ENCODE data around the gene LRRC71.
A peak's percentile ranks its signal among the peaks of the same experiment; 100 is the strongest.

The LRRC71 gene

DNA sequence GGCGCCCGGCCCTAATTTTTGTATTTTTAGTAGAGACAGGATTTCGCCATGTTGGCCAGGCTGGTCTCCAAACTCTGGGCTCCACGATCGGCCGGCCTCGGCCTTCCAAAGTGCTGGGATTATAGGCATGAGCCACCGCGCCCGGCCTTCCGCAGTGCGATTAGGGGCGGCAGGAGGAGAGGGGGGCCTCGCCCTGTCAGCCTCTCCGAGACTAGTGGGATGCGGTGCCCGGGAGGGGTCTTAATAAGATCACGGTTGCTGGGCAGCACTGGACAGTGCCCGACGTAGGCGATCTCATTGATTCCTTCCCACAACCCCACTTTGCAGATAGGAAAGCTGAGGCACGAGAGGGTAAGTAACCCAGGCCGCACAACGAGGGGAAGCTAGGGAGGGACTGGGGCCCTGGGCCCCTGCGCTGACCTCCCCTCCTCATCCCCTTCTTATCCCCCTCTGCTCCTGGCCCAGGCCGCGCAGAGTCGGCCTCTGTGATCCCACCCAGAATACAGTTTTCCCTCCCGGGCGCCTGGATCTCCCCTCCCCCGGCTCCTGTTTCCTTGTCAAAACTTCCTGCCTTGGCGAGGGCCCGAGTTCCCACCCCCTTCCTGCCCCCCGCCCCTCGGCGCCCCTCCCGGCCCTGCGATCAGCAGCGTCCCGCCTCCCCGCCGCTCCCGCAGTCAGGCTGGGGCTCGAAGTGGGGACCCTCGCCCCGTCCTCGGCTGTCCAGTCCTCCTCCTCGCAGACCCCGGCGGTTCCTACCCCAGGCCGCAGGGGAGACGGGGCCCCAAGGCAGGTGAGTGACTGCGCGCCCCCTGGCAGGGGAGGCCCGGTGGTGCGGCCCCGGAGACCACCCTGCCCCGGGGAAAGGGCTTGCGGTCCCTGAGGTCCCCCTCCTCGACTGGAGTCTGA, 27.1 kb upstream of the LRRC71 start, which contains the start of gene PEAR1:
Gene PEAR1, plus strand, starts transcription at position 671 of the 906 bp plus-strand sequence. CDS start 10,209 bp downstream, outside the sequence.
- DNase-seq = peak; percentile 27

GRCh38 chr1:156894001-156894400, 26.4 kb upstream of the LRRC71 start:
- no peak for DNase-seq

DNA sequence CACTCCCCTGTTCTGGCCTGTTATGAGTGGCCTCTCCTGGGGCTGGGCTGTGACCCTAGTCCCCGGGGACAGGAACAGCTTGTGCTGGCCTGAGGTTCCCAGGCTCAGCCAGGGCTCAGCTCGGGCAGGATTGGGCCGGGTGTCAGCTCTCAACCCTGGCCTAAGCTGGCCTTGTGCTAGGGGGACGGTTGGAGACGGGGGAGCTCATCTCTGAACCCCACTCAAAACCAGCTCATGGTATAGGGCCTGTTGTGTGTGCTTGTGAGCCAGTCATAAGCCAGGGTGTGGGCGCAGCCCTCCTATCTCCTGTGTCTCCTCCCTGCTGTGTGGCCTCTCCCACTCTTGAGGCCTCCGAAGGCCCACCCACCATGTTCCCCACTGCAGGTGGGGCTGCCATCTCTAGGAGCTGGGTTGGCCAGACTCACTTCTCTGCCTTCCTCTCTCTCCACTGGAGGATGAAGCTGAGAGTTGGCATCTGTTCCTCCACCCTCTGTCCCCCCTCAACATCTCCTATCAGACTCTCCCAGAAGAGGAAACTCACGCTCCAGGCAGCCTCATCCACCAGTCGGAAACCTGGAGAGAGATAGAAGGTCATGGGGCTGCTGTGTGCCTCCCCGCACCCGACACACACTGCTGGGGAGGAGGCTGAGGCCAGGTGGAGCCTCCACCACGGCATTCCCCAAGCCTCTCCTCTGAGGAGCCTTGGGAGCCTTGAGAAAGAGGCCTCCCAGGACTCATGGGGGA, 25.5 kb upstream of the LRRC71 start:
- peak; percentile 98 for DNase-seq

DNA sequence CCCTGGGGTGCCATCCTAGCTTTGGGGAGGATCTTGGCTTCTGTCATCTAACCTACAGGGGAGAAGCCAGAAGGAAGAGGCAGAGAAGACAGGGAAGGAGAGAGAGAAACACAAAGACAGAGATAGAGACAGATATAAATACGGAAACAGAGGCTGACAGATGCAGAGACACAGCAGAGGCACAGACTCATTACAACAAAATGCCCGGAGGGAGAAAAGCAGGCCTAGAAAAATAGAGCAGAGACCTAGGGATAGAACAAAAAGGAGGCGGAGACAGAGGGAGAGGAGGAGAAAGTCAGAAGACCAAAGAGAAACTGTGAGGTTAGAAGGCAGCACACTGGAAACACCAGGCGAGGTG, 25.0 kb upstream of the LRRC71 start:
- DNase-seq = no peak

DNA sequence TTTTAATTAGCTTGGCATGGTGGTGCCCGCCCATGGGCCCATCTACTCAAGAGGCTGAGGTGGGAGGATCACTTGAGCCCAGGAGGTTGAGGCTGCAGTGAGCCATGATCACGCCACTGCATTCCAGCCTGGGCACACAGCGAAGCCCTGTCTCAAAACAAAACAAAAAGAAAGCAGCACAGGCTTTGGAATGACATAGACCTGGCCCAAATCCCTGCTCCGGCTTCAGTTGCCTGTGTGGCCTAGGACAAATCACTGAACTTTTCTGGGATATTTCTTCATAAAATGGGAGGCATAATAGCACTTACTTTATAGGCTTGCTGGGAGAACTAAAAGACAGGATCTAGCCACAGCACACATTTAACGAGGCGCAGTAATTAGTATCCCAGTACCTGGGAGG, 24.5 kb upstream of the LRRC71 start:
- DNase-seq = no peak

DNA sequence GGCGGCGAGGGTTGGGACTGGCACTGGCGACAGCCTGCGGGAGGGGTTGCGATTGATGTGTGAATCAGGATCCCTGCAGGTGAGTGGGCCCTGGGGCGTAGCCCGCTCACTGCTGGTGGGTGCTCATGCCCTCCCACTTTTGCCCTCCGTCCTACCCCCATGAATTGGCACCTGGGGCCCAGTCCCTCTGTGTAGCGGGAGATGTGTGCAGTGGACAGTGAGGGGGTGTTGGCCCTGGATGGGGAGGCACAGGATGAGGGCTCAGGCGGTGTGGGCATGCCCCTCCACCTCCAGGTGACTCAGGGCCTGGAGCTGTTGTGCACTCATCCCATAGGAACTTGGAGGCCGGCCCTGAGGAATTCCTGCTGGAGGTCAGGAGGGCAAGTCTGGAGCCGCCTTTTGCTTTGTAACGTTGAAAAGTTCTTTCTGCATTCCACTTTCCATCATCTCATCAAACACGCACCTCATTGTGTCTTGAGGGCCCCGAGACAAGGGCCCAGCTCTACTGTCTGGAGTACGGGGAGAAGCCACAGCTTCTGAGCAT, 23.9 kb upstream of the LRRC71 start:
- no peak for DNase-seq

DNA sequence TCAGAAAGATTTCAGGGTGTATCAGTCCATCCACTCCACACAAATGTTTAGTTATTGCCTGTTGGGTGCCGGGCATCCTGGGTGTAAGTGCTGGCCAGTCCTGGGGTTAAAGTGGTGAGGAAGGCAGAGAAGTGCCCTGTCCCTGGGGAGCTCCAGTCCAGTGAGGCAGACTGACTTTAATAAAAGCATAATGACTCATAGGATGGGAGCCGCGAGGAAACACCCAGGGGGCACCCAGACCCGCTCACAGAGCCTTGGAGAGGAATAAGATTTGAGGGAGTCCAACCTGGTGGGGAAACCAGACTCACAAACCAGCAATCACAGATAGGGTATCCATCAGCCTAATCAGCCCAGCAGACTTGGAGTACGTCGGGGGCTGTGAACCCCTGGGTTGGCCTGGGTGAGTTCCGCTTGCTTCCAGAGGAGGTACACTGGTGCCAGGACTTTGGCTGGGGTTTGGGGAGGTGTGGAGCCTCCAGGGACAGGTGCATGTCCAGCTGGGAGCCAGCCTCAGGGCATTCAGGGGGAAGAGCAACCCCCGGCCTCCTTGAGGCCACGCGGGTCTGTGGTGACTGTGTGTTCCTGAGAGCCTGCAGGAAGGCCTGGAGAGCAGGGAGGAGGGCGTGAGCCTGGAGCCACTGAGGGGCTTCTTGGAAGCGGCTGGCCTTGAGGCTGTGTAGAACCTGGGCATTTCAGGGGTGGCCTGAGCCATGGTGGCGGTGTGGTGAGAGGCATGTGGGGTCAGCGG, 23.2 kb upstream of the LRRC71 start:
- DNase-seq = no peak

GRCh38 chr1:156898161-156898566, 22.3 kb upstream of the LRRC71 start:
- no peak for DNase-seq

DNA sequence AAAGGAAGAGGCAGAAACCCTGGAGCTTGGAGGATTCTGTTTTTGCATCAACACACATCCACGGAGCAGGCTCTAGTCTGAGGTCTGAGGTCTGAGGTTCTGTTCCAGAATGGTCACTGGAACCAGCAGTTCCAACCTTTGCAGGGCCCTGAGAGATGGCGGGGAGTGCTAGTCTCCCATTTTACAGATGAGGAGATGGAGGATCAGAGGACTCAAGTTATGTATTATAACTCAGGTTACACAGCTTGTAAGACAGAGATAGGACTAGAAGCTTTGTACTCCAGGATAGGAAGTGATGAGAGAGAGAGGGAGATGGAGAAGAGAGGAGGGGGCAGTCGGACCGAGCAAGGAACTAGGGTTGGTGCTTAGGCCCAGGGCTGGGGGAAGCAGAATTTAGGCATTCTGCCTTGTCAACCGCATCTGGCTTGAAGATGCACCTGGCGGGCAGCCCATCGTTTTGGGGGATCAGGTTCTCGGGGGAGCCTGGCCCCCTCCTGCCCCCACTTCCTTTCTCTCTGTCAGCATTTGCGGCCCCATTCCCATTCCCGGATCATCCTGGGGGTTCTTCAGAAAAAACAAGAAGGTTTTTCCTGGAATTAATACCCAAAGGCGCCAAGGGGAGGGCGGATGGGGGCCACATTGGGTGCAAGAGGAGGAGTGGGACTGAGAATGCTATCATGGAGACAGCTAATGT, 21.3 kb upstream of the LRRC71 start:
- no peak for DNase-seq

- DNase-seq = no peak
Observed at GRCh38 chr1:156899956-156900718, 20.3 kb upstream of the LRRC71 start.

DNA sequence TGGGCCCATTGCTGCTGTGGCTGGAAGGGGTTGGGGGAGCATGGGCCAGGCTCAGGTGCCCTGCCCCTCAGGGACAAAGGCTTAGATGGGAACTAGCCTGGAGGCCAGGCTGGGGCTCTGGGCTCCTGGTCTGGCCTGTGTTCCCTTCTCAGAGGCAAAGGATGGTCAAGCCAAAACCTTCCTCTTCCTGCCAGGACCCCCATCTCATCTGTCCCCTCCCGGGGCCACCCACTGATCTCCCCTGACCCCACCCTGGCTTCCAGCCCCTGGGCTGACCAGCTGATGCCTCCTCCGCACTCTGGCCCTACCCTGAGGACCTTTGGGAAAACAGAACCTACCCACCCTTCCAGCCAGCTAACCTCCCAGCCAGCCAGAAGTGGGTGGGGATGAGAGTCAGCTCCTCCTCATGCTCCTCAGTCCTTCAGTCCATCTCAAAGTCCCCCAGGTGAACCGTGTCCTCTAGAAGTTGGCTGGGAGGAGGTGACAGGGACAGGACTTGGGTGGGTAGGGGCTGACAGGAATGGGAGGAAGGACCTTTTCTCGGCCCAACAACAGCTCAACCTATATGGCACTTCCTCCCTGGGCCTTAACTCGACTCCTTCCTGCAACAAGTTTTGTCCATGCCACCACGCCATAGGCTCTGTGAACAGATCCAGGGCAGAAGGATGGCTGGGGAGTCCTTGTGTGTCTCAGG, 19.4 kb upstream of the LRRC71 start:
- no peak for DNase-seq

DNA sequence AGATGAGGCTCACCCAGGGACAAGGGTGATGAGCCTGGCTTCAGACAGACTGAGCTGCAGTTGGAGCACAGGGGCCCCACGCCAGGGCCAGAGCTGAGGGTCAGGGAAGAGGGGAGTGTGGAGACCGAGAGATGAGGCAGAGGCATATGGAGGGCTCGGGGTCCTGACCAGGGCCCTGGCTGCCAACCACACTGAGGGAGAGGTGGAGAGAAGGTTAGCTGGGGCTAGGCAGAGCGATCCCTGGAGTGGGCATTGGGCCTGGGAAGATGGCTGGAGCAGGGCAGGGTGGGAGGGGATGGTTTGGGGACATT, 18.9 kb upstream of the LRRC71 start:
- no peak for DNase-seq

- DNase-seq = no peak
Observed at GRCh38 chr1:156901966-156902915, 18.2 kb upstream of the LRRC71 start.

- no peak for DNase-seq
Observed at GRCh38 chr1:156903328-156904091, 16.9 kb upstream of the LRRC71 start.

GRCh38 chr1:156904187-156904959, 16.1 kb upstream of the LRRC71 start:
- no peak for DNase-seq

- DNase-seq = no peak
Observed at GRCh38 chr1:156905176-156905575, 15.3 kb upstream of the LRRC71 start.

DNA sequence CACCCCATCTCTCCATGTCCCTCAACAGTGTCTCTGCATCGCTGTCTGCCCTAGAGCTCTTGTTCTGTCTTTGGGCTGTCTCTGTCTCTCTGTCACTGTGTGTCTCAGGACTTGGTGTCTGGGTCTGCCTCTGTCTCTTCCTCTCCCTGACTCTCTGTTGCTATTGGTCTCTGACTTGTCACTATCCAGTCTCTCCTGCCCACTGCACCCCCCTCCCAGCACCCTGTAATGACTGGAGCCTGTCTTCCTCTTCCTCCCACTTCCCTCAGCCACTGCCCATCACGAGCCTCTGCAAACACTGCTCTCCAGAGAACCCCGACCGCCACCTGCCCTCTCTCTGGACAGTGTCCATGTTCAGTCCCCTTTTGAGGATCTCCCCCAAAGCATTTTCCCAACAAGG, 14.8 kb upstream of the LRRC71 start:
- DNase-seq = no peak

- DNase-seq = no peak
Observed at GRCh38 chr1:156906206-156906906, 14.1 kb upstream of the LRRC71 start.
